Lung (tissue), 12 donors: ENCODE measurements around the gene SOX6. TPM values are rescaled to one million over a fixed set of nuclear protein-coding genes. Genes with fewer than 3 reads are reported as not detected.
A peak's percentile ranks its signal among the peaks of the same experiment; 100 is the strongest.

Experiments used
- ATAC-seq: fragments of 200-7000 bp; cut with Tn5 transposase; one replicate; pipeline ENCODE4 v1.9.1; 2020; ENCODE audit warnings: moderate number of reproducible peaks; ENCODE audit not compliant: insufficient read depth, low FRiP score
- DNase-seq, 3 donors: peaks; one replicate each; pipeline ENCODE4 v3.0.0-alpha.2; 2013 to 2017
- H3K27ac ChIP-seq, 2 donors: one replicate each; pipeline ENCODE4 v1.5.1; 2013; ENCODE audit warnings: mild to moderate bottlenecking in 2 of 2, moderate library complexity in 2 of 2, control low read depth in 1 of 2, inconsistent platforms in 1 of 2, low read depth in 1 of 2, low read length in 1 of 2
- H3K27me3 ChIP-seq, 3 donors: one replicate each; pipeline ENCODE4 v1.5.1; 2013; ENCODE audit warnings: low read length in 2 of 3; ENCODE audit not compliant: control insufficient read depth in 3 of 3, insufficient read depth in 3 of 3
- H3K36me3 ChIP-seq, 4 donors: one replicate each; pipeline ENCODE4 v1.5.1; 2013; ENCODE audit warnings: low read length in 4 of 4, mild to moderate bottlenecking in 1 of 4, moderate library complexity in 1 of 4; ENCODE audit not compliant: control insufficient read depth in 4 of 4, insufficient read depth in 4 of 4
- H3K4me1 ChIP-seq, 5 donors: one replicate each; pipeline ENCODE4 v1.5.1; 2013; ENCODE audit warnings: low read length in 5 of 5, mild to moderate bottlenecking in 2 of 5, moderate library complexity in 1 of 5; ENCODE audit not compliant: control insufficient read depth in 5 of 5, insufficient read depth in 5 of 5
- H3K4me3 ChIP-seq: one replicate; pipeline ENCODE4 v1.5.1; 2013; ENCODE audit warnings: mild to moderate bottlenecking, control low read depth, moderate library complexity
- H3K9ac ChIP-seq, 2 donors: one replicate each; pipeline ENCODE4 v1.5.1; 2013; ENCODE audit warnings: low read length in 2 of 2, control low read depth in 1 of 2; ENCODE audit not compliant: insufficient read depth in 1 of 2
- H3K9me3 ChIP-seq, 4 donors: one replicate each; pipeline ENCODE4 v1.5.1; 2013; ENCODE audit warnings: low read length in 3 of 4, mild to moderate bottlenecking in 1 of 4, moderate library complexity in 1 of 4; ENCODE audit not compliant: control insufficient read depth in 4 of 4, insufficient read depth in 3 of 4
- WGBS, 2 donors: extraction: QIAGEN DNeasy Blood & Tissue Kit; methylation state at CpG; one replicate each; pipeline ENCODE4 v1.1.7; 2013; 5-methylcytosine and 5-hydroxymethylcytosine counted together
- polyA plus RNA-seq, 2 donors: library from polyadenylated mRNA; stranded (reverse); fragments of 200-250 nt; gene quantifications; one replicate each; pipeline ENCODE4 v1.2.1, GENCODE V29; 2013
- total RNA-seq, 2 donors: library from RNA; depleted of rRNA in 1 of 2; stranded (reverse); fragments of >200 nt in 1 of 2; gene quantifications; one replicate each; pipeline ENCODE4 v1.2.1, GENCODE V29; 2014 to 2021
- TF ChIP-seq, protein P1 (sequence below): IDR thresholded peaks from 2 replicates; pipeline ENCODE4 v1.5.1; 2012; ENCODE audit warnings: mild to moderate bottlenecking; ENCODE audit errors: control extremely low read depth, extremely low read depth
- donor health status: control.
- donor health status: control.
- donor health status: Bipolar disorder and iron deficiency.
- donor health status: healthy.
- donor health status: DM: yes; HTN: yes; CAD: no.

Gene SOX6
- total and polyA plus RNA-seq, 4 donors = 0.58 to 31.7 (median 7.4) TPM

DNA sequence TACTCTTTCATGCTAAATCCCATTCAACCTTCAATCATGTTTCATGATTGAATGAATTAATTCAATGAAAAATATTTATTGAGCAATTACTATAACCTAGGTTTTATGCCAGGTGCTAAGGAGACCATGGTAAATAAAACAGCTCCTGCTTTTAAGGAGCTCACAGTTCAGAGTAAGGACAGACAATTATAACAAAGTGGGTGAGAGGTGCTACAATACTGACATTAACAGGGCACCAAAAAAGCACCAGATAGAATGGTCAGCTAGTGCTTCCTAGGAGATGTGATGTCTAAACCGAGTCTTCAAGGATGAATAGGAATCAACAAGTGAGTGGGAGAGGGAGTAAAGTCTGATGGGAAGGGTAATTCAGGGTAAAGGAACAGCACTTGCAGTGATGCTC, 366.7 kb downstream of the SOX6 start:
- H3K9me3 ChIP-seq = no peaks in the 10 kb centered on the region
- no peak overlapping the region for H3K4me3 ChIP-seq
- H3K9ac ChIP-seq = no peak overlapping the region
- H3K27ac ChIP-seq = no peak overlapping the region
- DNase-seq = no peak
- TF ChIP-seq, protein P1, sequence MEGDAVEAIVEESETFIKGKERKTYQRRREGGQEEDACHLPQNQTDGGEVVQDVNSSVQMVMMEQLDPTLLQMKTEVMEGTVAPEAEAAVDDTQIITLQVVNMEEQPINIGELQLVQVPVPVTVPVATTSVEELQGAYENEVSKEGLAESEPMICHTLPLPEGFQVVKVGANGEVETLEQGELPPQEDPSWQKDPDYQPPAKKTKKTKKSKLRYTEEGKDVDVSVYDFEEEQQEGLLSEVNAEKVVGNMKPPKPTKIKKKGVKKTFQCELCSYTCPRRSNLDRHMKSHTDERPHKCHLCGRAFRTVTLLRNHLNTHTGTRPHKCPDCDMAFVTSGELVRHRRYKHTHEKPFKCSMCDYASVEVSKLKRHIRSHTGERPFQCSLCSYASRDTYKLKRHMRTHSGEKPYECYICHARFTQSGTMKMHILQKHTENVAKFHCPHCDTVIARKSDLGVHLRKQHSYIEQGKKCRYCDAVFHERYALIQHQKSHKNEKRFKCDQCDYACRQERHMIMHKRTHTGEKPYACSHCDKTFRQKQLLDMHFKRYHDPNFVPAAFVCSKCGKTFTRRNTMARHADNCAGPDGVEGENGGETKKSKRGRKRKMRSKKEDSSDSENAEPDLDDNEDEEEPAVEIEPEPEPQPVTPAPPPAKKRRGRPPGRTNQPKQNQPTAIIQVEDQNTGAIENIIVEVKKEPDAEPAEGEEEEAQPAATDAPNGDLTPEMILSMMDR = no peak
- WGBS, 2 donors = 85 to 89% methylated on average over 1 of the region's 1 CpG
- H3K36me3 ChIP-seq = peaks cover 0 to 15% (median 0%) of the 10 kb centered on the region in 4 donors
- H3K27me3 ChIP-seq = no peaks in the 10 kb centered on the region
- H3K4me1 ChIP-seq = peaks cover 0 to 40% (median 12%) of the 10 kb centered on the region in 5 donors
- no peak for ATAC-seq

DNA sequence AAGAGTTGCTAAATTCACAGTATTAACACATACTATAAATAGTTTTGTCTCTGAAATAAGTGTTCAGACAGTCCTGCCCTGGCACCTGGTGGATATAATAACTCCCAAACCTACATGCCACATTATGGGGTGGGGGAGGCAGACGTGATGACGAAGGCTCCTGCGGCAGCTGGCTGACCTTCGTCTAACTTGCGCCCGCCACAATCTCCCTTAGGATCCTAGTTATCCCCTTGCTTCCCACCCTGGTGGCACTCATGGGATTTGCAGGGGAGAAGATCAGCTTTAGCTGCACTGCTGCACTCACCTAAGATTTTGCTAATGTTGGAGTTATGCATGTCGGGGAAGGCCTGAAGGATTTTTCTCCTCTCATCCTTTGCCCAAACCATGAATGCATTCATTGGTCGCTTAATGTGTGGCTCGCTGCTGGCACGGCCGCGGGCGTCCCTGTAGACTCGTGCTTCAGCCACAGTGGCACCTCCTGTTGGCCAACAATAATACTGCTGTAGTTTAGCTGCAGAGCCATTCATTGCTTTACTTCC, 367.6 kb downstream of the SOX6 start:
- ATAC-seq (no peak), DNase-seq (no peak)
- H3K4me3 ChIP-seq = no peak overlapping the region
- TF ChIP-seq, protein P1 = no peak
- no peak overlapping the region for H3K9ac ChIP-seq
- no peak overlapping the region for H3K27ac ChIP-seq
- H3K4me1 ChIP-seq = peaks cover 0 to 41% (median 12%) of the 10 kb centered on the region in 5 donors
- peaks cover 0 to 15% (median 0%) of the 10 kb centered on the region in 4 donors for H3K36me3 ChIP-seq
- no peaks in the 10 kb centered on the region for H3K27me3 ChIP-seq
- WGBS, 2 donors = 89 to 91% methylated on average over 14 of the region's 14 CpGs
- no peaks in the 10 kb centered on the region for H3K9me3 ChIP-seq

DNA sequence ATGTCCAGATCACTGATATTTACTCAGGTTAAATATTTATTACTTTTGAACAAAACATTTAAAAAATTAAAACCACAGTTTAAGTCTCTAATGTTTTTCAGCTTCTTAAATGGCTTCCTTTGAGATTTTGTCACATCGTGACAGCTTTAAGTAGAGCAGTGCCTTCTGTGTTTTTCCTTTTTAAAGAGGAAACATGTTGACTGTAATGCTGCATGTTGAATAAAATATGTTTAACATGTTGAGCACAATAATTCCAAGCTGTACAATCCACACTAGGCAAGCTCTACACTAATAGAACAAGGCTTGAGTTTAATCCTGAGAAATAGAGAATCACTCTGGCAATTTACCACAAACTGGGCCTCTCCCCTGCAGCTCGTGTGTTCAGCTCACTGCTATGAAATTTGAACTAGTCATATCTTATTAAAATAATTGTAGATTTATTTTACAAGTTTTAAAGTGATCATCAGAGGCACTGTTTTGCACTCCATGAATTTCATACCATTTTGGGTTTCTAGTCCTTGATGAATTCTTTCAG, 368.3 kb downstream of the SOX6 start:
- 58 to 79% methylated on average over 2 of the region's 2 CpGs for WGBS, 2 donors
- no peak overlapping the region for H3K27ac ChIP-seq
- no peak overlapping the region for H3K4me3 ChIP-seq
- H3K27me3 ChIP-seq = no peaks in the 10 kb centered on the region
- TF ChIP-seq, protein P1 = no peak
- no peak overlapping the region for H3K9ac ChIP-seq
- H3K9me3 ChIP-seq = no peaks in the 10 kb centered on the region
- DNase-seq (peak in 1 of 3 donors; percentile 40), ATAC-seq (no peak)
- peaks cover 0 to 41% (median 12%) of the 10 kb centered on the region in 5 donors for H3K4me1 ChIP-seq
- peaks cover 0 to 15% (median 0%) of the 10 kb centered on the region in 4 donors for H3K36me3 ChIP-seq
